ENCODE measurements around the gene NEK7. TPM values are rescaled to one million over a fixed set of nuclear protein-coding genes. Genes with fewer than 3 reads are reported as not detected.

The NEK7 gene
- total RNA-seq, 1 donor, result 376 TPM

- Histone ChIP-seq H3K27ac (ENCODE audit: low read depth, low read length) (peak overlapping the region; percentile 82), H3K36me3 (ENCODE audit: insufficient read depth, low read length) (peaks cover 4% of the 10 kb centered on the region), H3K4me1 (ENCODE audit: insufficient read depth, low read length) (peaks cover 57% of the 10 kb centered on the region), H3K4me2 (ENCODE audit: insufficient read depth, low read length) (peak overlapping the region; percentile 88), H2AFZ (ENCODE audit: low read length) (peak overlapping the region; percentile 52), H3K79me2 (ENCODE audit: insufficient read depth, low read length) (peaks cover 62% of the 10 kb centered on the region), H3K27me3 (ENCODE audit: insufficient read depth, low read length) (no peaks in the 10 kb centered on the region), H3K4me3 (ENCODE audit: insufficient read depth, low read length) (peak overlapping the region; percentile 91), H3K9me3 (ENCODE audit: low read depth, low read length) (no peaks in the 10 kb centered on the region), H4K20me1 (ENCODE audit: insufficient read depth, low read length) (peaks cover 35% of the 10 kb centered on the region)
- peak; percentile 93 for DNase-seq (ENCODE audit: insufficient read length, low spot score, missing footprints)
- TF ChIP-seq CTCF (IDR thresholded peaks at IDR 0.05; ENCODE audit: extremely low read depth, low read depth, low read length), result no peak
These were observed 546 bp downstream of the NEK7 start for GRCh38 chr1:198157241-198157846.

DNA sequence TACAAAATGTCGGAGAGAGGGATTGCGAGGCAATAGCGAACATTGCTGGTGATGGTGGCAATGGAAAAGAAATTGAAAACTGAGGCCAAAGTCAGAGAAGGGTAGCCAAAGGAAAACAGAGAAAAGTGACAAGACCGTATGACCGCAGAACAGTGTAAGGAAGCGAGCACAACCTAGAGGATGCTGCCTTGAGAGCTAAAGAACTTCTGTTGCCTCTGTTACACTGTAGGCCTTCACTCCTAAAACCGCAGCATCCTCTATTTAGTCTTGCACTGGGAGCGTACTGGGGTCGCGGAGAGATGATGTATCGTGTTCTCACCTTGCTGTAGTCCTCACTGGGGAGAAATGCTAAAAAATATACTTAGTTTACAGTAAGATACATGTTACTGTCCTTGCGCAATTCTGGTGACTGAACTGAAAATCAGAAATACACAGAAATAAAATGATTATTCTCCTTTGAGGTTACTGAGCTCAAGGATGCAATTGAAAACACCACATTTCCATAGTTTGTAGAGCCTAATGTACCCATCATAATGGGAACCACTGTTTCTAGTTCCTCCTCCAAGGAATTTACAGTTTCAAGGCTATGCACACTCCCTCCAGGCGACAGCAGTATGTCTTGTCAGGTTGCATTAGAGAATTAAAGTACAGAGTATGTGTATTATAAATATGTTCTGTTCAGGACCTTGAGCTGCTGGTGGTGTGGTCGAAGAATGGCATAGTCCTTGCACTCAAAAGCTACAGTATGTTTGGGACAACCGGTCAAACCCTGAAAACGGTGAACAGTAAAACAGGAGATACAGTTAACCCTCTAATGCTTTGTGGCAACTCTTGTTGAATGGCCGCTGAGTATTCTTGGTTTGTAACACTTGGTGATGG is 1.3 kb downstream of the NEK7 start:
- TF ChIP-seq CTCF (IDR thresholded peaks at IDR 0.05; ENCODE audit: extremely low read depth, low read depth, low read length), result no peak

GRCh38 chr1:198158735-198159589 is 2.2 kb downstream of the NEK7 start:
- H3K9me3 ChIP-seq (ENCODE audit: low read depth, low read length), result no peaks in the 10 kb centered on the region
- peaks cover 8% of the 10 kb centered on the region for H3K36me3 ChIP-seq (ENCODE audit: insufficient read depth, low read length)
- peak overlapping the region; percentile 82 for H2AFZ ChIP-seq (ENCODE audit: low read length)
- H4K20me1 ChIP-seq (ENCODE audit: insufficient read depth, low read length), result peaks cover 49% of the 10 kb centered on the region
- peaks cover 78% of the 10 kb centered on the region for H3K79me2 ChIP-seq (ENCODE audit: insufficient read depth, low read length)
- peak overlapping the region; percentile 82 for H3K27ac ChIP-seq (ENCODE audit: low read depth, low read length)
- no peak for TF ChIP-seq CTCF (IDR thresholded peaks at IDR 0.05; ENCODE audit: extremely low read depth, low read depth, low read length)
- H3K4me3 ChIP-seq (ENCODE audit: insufficient read depth, low read length), result peak overlapping the region; percentile 91
- no peaks in the 10 kb centered on the region for H3K27me3 ChIP-seq (ENCODE audit: insufficient read depth, low read length)
- peaks cover 44% of the 10 kb centered on the region for H3K4me1 ChIP-seq (ENCODE audit: insufficient read depth, low read length)
- DNase-seq (ENCODE audit: insufficient read length, low spot score, missing footprints), result peak; percentile 96
- H3K4me2 ChIP-seq (ENCODE audit: insufficient read depth, low read length), result peak overlapping the region; percentile 88

More for the DNA sequence above, 1.3 kb downstream of the NEK7 start:
- H3K4me3 ChIP-seq (ENCODE audit: insufficient read depth, low read length), result peak overlapping the region; percentile 91
- H2AFZ ChIP-seq (ENCODE audit: low read length), result peak overlapping the region; percentile 52
- peak overlapping the region; percentile 88 for H3K4me2 ChIP-seq (ENCODE audit: insufficient read depth, low read length)
- DNase-seq (ENCODE audit: insufficient read length, low spot score, missing footprints), result peak; percentile 77
- H4K20me1 ChIP-seq (ENCODE audit: insufficient read depth, low read length), result peaks cover 42% of the 10 kb centered on the region
- H3K4me1 ChIP-seq (ENCODE audit: insufficient read depth, low read length), result peaks cover 52% of the 10 kb centered on the region
- peaks cover 5% of the 10 kb centered on the region for H3K36me3 ChIP-seq (ENCODE audit: insufficient read depth, low read length)
- H3K9me3 ChIP-seq (ENCODE audit: low read depth, low read length), result no peaks in the 10 kb centered on the region
- H3K27me3 ChIP-seq (ENCODE audit: insufficient read depth, low read length), result no peaks in the 10 kb centered on the region
- peak overlapping the region; percentile 82 for H3K27ac ChIP-seq (ENCODE audit: low read depth, low read length)
- H3K79me2 ChIP-seq (ENCODE audit: insufficient read depth, low read length), result peaks cover 69% of the 10 kb centered on the region
